Activated CD4-positive, alpha-beta T cell treated with anti-CD3 and anti-CD28 coated beads, Interleukin-2, amount 10 ng/mL, durations not matched to agents 24 days and 14 days (primary cell): ENCODE data around the gene ILKAP. TPM values are rescaled to one million over a fixed set of nuclear protein-coding genes. Genes with fewer than 3 reads are reported as not detected.

ENCODE experiments used
- DNase-seq: peaks from one replicate; pipeline ENCODE4 v3.0.0; 2022
- H3K27ac Mint-ChIP-seq: one replicate; pipeline ENCODE4 v1.8.0; 2022; ENCODE audit warnings: mild to moderate bottlenecking, mixed read lengths
- H3K27me3 Mint-ChIP-seq: one replicate; pipeline ENCODE4 v1.8.0; 2022; ENCODE audit warnings: mixed read lengths
- H3K36me3 Mint-ChIP-seq: one replicate; pipeline ENCODE4 v1.8.0; 2022; ENCODE audit warnings: low read depth, mild to moderate bottlenecking, mixed read lengths
- H3K4me1 Mint-ChIP-seq: one replicate; pipeline ENCODE4 v1.8.0; 2021; ENCODE audit warnings: mixed read lengths
- H3K4me3 Mint-ChIP-seq: one replicate; pipeline ENCODE4 v1.8.0; 2022; ENCODE audit warnings: mild to moderate bottlenecking, moderate library complexity, mixed read lengths
- H3K9me3 Mint-ChIP-seq: one replicate; pipeline ENCODE4 v1.8.0; 2021; ENCODE audit warnings: mixed read lengths
- intact Hi-C: fragments of 100-400 bp; cut with micrococcal nuclease; formaldehyde crosslinking; loops from one replicate; pipeline ENCODE4 v1.15.1; 2023
- total RNA-seq: library from RNA; stranded (reverse); gene quantifications from 2 replicates; pipeline ENCODE4 v1.2.3, GENCODE V29; 2022

Gene ILKAP
- total RNA-seq, 1 donor from 2014 or later = 77.4 TPM

DNA sequence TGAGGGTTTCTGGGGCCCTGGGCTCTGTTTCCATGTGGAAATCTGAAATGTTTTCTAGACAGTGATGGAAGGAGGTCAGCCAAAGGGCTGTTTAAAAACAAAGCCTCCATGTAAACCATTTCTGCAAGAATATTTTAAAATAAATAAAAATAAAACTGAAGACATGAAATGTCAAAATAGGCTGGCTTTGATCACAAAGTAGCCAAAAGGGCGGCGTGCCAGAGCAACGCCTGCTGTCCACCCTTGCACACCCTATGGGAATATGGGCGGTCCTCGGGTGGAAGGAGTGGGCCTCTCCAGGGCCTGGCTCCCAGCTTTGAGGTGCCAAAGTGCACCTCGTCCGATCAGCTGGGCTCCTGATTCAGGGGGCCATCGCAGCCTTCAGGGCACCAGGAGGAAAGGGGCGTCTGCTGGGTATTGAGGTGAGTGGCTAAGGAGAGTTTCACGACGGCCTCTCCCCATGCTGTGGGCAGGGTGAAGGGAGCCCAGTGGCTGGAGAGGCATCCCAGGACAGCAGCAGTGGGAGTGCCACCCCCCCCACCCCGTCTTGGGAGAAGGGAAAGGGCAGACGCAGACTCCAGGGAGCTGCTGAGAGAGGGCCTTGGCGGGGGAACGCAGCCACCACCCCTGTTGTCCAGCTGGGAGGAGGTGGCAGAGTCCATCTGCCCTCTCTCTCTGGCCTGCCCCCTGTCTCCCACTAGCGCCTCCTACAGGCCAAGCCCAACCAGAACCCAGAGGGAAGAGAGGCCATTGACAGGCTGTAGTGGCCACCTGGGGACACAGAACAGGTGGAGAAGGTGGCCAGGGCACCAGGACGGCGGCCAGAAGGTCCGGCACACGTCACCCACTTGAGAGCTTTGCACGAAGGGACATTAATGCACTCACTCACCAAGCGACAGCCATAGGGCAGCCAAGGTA, 50.5 kb downstream of the ILKAP start:
- H3K27ac Mint-ChIP-seq = no peak overlapping the region
- H3K27me3 Mint-ChIP-seq = no peaks in the 10 kb centered on the region
- H3K4me1 Mint-ChIP-seq = no peaks in the 10 kb centered on the region
- no peaks in the 10 kb centered on the region for H3K9me3 Mint-ChIP-seq
- intact Hi-C loops = no loop called here
- H3K36me3 Mint-ChIP-seq = no peaks in the 10 kb centered on the region
- H3K4me3 Mint-ChIP-seq = no peak overlapping the region
- no peak for DNase-seq

DNA sequence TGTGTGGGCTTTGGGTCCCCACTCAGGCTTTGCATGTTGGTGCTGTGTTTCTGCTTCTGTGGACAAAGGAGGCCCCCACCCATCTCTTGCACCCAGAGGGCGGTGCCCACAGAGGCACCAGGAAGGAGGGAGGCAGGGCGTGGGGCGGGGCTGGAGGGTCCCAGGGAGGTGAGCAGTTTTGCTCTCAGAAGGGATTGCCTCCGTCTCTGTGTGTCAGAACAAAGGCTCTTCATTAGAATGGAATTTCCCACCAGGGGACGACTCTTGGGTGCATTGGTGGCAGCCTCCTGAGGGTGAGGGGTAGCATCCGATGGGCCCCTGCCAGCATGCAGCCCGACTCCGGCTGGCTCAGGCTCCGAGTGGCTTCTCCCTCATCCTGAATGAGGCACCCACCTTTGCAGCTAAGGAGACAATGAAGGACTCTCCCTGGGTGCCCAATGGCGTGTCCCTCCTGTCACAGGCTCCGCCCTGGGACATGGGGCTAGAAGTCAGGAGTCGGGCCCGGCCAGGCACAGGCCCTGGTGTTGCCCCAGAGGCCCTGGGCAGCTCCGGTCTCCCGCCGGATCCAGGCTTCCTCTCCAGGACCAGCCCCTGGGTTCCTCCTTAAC, 51.8 kb downstream of the ILKAP start:
- no peaks in the 10 kb centered on the region for H3K36me3 Mint-ChIP-seq
- H3K9me3 Mint-ChIP-seq = no peaks in the 10 kb centered on the region
- DNase-seq = no peak
- H3K27ac Mint-ChIP-seq = no peak overlapping the region
- no peaks in the 10 kb centered on the region for H3K4me1 Mint-ChIP-seq
- no peak overlapping the region for H3K4me3 Mint-ChIP-seq
- no peaks in the 10 kb centered on the region for H3K27me3 Mint-ChIP-seq
- intact Hi-C loops = no loop called here

DNA sequence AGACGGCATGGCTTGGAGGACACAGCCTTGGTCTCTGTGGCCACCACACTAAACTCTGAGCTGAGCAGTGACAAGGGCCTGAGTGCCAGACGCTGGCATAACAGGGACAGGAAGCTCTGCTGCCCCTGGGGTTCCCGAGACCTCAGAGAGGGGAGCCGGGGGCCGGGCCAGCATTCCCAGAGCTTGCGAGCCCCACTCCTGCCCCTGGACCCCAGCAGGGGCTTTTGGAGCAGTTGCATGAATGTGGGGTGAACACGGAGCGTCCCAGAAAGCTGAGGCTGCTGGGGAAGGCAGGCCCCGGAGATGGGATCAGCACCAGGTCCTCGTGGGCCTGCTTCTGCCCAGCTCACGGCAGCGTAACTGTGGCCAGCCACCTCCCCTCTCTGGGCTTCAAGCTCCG, 52.3 kb downstream of the ILKAP start:
- Mint-ChIP-seq H3K27ac (no peak overlapping the region), H3K4me1 (no peaks in the 10 kb centered on the region), H3K9me3 (no peaks in the 10 kb centered on the region), H3K36me3 (no peaks in the 10 kb centered on the region), H3K27me3 (no peaks in the 10 kb centered on the region), H3K4me3 (no peak overlapping the region)
- DNase-seq = no peak
- intact Hi-C loops = no loop called here

DNA sequence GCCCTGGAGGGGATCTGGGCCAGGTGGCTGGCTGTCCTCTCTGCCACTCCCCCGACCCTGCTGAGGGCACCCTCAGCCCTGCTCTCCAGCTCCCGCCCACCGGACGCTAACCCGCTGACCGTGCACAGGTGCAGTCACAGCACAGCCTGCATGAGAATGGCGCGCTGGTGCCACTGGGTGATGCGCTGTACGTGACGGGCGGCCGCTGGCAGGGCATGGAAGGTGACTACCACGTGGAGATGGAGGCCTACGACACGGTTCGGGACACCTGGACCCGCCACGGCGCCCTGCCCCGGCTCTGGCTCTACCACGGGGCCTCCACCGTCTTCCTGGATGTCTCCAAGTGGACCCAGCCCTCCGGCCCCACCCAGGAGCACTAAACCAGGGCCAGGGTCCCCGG, 52.8 kb downstream of the ILKAP start:
- Mint-ChIP-seq H3K4me3 (no peak overlapping the region), H3K4me1 (no peaks in the 10 kb centered on the region), H3K36me3 (no peaks in the 10 kb centered on the region), H3K9me3 (no peaks in the 10 kb centered on the region), H3K27me3 (no peaks in the 10 kb centered on the region), H3K27ac (no peak overlapping the region)
- no peak for DNase-seq
- intact Hi-C loops = no loop called here

DNA sequence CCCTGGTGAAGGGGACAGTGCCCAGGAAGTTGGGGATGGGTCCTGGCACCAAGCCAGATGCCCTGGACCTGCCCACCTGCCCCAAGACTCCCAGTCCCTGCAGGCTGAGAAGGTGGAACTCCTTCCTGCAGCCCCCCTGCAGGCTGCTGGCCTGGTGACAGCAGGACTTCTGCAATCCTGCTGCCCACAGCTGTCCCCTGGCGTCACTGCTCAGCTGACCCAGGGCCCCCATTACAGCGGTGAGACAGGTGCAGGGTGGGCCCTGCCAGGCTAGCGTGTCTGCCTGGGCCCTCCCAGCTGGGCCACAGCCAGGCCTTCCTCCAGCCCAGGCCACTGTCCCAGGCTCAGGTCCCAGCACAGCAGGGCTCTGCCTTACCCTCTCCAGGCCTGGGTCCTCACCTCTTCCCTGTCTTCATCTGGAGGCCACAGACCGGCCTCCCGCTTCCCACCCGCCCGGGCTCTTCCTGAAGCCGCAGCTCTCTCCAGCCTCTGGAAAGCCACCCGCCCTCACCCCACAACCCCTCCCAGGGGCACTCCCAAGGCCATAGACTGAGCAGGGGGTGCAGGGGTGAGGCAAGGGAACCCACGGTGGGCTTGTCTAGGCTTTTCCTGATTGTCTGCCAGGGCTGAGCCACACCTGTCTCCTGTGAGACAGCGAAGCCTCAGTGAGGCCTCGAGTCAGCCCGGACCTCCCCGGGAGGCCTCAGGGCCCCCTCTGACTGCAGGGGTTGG, 53.5 kb downstream of the ILKAP start:
- Mint-ChIP-seq H3K27me3 (no peaks in the 10 kb centered on the region), H3K4me1 (no peaks in the 10 kb centered on the region), H3K9me3 (no peaks in the 10 kb centered on the region), H3K36me3 (no peaks in the 10 kb centered on the region), H3K27ac (no peak overlapping the region), H3K4me3 (no peak overlapping the region)
- intact Hi-C loops = no loop called here
- DNase-seq = no peak

DNA sequence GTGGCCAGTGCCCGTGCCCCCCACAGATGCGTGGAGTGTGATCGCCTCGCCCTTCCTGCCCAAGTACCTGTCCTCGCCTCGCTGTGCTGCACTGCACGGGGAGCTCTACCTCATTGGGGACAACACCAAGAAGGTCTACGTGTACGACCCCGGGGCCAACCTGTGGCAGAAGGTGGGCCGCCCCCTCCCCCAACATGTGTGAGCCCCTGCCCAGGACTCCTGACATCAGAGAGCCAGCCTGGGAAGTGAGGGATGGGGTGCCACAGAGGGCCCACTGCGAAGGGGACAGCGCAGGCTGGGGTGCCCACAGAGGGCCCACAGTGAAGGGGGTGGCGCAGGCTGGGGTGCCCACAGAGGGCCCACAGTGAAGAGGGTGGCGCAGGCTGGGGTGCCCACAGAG, 54.5 kb downstream of the ILKAP start:
- DNase-seq = no peak
- intact Hi-C loops = no loop called here
- Mint-ChIP-seq H3K4me3 (no peak overlapping the region), H3K27me3 (no peaks in the 10 kb centered on the region), H3K27ac (no peak overlapping the region), H3K36me3 (no peaks in the 10 kb centered on the region), H3K9me3 (no peaks in the 10 kb centered on the region), H3K4me1 (no peaks in the 10 kb centered on the region)

DNA sequence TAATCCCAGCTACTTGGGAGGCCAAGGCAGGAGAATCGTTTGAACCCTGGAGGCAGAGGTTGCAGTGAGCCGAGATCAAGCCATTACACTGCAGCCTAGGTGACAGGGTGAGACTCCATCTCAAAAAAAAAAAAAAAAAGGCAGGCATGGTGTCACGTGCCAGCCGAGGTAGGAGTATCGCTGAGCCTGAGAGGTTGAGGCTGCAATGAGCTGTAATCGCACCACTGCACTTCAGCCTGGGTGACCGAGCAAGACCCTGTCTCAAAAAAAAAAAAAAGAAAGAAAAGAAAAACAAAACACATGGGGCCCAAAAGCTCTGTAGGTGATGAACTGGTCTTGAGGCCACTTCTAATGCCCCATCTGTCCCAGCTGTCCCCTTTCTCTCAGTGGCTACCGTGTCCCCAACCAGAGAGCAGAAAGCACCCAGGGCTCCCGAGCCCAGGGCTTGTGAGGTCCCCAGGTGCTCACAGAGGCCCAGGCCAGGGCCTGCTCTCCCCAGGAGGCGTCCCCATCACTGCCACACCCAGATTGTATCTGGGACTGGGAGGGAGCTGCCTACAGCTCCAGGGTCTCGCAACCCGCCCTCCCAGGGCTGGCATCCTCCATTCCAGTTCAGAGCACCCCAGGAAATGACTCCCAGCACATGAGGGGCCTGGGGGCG, 56.5 kb downstream of the ILKAP start:
- no peaks in the 10 kb centered on the region for H3K4me1 Mint-ChIP-seq
- no peaks in the 10 kb centered on the region for H3K27me3 Mint-ChIP-seq
- H3K27ac Mint-ChIP-seq = no peak overlapping the region
- intact Hi-C loops = no loop called here
- no peak for DNase-seq
- no peaks in the 10 kb centered on the region for H3K36me3 Mint-ChIP-seq
- no peaks in the 10 kb centered on the region for H3K9me3 Mint-ChIP-seq
- no peak overlapping the region for H3K4me3 Mint-ChIP-seq

DNA sequence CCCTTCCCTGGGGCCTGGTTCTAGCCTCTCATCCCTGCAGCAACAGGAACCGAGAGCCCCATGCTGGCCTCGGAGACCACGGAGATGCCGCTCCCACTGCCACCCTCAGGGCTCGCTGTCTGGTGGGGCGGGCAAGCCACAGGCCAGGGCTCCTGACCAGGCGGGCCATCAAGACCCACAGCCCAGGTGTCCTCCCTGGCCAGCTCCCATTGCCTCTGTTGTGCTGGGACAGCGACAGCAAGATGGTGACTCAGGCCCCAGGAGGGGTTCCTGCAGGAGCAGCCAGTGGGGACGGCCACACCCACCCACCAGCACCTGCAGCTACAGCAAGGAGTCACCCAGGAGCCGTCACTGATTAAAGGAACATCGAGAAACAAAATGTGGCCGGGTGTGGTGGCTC, 57.6 kb downstream of the ILKAP start:
- no peaks in the 10 kb centered on the region for H3K27me3 Mint-ChIP-seq

DNA sequence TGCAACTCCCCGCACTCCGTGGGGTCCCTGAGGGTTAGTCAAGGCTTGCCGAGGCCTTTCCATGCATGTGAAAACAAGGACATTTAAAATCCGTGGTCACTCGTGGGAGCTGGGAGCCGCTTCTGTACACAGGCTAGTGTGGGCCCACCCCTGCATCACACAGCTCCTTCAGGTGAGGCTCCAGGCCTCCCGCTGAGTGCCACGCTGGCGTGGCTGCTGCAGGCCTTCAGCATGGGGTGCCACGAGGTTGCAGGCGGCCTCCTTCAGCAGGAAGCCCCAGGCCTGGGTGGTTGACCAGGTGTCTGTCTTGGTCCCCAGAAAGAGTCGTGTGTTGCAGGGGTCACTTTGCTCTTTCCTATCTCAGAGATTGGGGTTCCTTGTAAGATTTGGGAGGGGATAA, 58.4 kb downstream of the ILKAP start:
- no peaks in the 10 kb centered on the region for H3K4me1 Mint-ChIP-seq
- H3K9me3 Mint-ChIP-seq = no peaks in the 10 kb centered on the region
- H3K4me3 Mint-ChIP-seq = no peak overlapping the region
- no peaks in the 10 kb centered on the region for H3K27me3 Mint-ChIP-seq
- intact Hi-C loops = no loop called here
- DNase-seq = no peak
- H3K27ac Mint-ChIP-seq = no peak overlapping the region
- no peaks in the 10 kb centered on the region for H3K36me3 Mint-ChIP-seq

More for the DNA sequence above, 57.6 kb downstream of the ILKAP start:
- DNase-seq = no peak
- no peak overlapping the region for H3K27ac Mint-ChIP-seq
- no peaks in the 10 kb centered on the region for H3K36me3 Mint-ChIP-seq
- H3K4me1 Mint-ChIP-seq = no peaks in the 10 kb centered on the region
- intact Hi-C loops = no loop called here
- H3K9me3 Mint-ChIP-seq = no peaks in the 10 kb centered on the region
- H3K4me3 Mint-ChIP-seq = no peak overlapping the region

DNA sequence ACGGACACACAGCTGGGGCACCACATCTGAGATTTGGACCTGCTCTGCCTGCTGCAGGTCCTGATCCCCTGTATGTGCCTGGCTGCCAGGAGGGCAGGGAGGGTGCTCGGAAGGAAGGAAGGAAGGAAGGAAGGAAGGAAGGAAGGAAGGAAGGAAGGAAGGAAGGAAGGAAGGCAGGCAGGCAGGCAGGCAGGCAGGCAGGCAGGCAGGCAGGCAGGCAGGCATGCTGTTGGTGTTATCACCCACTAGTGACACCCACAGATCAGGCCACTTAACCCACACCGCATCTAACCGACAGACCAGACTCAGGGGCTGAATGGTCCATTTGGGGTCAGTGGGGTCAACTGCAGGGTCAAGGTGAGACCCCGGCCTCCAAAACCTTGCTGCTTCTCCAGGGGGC, 59.2 kb downstream of the ILKAP start:
- no peak for DNase-seq
- H3K4me1 Mint-ChIP-seq = no peaks in the 10 kb centered on the region
- H3K36me3 Mint-ChIP-seq = no peaks in the 10 kb centered on the region
- no peaks in the 10 kb centered on the region for H3K9me3 Mint-ChIP-seq
- H3K27ac Mint-ChIP-seq = no peak overlapping the region
- no peak overlapping the region for H3K4me3 Mint-ChIP-seq
- intact Hi-C loops = no loop called here
- no peaks in the 10 kb centered on the region for H3K27me3 Mint-ChIP-seq

DNA sequence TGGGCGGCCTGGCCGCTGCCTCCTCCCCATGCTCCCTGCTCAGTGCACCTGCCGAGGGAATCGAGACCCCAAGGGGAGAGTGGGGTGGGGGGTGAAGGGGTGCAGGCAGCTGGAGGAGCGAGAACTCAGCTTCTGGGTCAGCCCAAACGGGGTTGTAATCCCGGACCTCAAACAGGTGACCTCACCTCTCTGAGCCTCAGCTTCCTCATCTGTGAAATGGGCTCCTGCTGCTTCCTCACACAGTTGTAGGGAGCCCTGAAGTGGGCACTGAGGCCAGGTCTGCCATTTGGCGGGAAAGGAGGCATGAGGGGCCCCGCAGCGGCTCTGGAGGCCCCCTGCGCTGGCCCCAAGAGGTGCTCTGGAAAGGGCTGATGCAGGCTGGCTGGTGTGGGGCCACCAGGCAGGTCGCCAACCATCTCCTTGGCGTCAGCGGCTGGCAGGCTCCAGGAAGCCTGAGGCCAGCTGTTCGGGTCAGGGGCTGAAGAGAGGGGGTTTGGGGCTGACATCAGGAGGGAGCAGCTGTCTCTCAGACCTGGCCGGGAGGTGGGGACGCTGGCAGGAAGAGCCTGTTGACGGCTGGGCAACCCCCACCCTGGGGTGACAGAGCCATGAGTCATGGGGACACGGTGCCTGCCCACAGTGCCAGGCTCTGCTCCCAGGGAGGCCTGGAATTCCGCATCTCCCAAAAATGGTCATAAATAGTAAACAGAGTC, 60.1 kb downstream of the ILKAP start:
- DNase-seq = no peak
- H3K4me3 Mint-ChIP-seq = no peak overlapping the region
- H3K36me3 Mint-ChIP-seq = no peaks in the 10 kb centered on the region
- H3K27me3 Mint-ChIP-seq = no peaks in the 10 kb centered on the region
- H3K9me3 Mint-ChIP-seq = no peaks in the 10 kb centered on the region
- H3K27ac Mint-ChIP-seq = no peak overlapping the region
- intact Hi-C loops = no loop called here
- no peaks in the 10 kb centered on the region for H3K4me1 Mint-ChIP-seq

DNA sequence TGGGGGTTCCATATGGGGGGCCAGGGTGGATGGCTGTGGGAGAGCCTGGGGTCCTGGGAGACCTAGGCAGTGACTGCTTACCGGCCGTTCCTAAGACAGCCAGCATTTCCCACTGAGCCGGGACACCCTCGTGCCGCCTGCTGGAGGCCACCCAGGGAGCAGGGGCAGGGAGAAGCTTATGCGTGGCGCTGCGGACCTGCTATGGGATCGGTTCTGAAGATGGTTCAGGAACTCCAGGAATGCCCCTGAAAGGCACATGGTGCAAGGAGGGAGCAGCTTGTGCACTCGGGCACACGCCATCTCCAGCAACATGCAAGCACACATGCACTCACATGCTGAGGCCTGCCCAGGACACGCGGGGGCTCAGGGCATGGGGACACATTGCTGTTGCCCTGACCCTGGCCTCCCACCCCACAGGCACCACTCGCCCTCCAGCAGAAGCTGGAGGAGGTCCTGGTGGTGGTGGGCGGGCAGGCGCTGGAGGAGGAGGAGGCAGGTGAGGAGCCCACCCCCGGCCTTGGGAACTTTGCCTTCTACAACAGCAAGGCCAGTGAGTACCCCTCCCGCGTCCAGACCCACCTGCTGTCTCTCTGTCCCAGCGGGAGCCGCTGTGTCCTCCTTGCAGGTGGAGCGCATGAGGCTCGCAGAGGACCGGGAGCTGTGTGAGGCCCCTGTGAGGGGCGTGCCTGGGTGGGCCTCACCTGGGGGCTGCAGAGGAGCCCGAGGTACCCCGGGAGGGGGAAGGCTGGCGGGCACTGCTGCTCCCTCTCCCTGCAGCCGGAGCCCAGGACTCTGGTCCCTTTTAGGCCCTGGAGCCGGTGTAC, 60.9 kb downstream of the ILKAP start:
- Mint-ChIP-seq H3K9me3 (no peaks in the 10 kb centered on the region), H3K4me1 (no peaks in the 10 kb centered on the region), H3K27ac (no peak overlapping the region), H3K4me3 (no peak overlapping the region), H3K36me3 (no peaks in the 10 kb centered on the region), H3K27me3 (no peaks in the 10 kb centered on the region)
- intact Hi-C loops = no loop called here
- DNase-seq = no peak
